GM19025 (cell line): ENCODE data around the gene PXDC1.

Experiments
- ATAC-seq: cut with Tn5 transposase; IDR thresholded peaks from one replicate; pipeline ENCODE4 v1.9.1; 2021; ENCODE audit warnings: mild to moderate bottlenecking, low read depth, moderate library complexity; ENCODE audit not compliant: unreplicated experiment

Gene PXDC1

DNA sequence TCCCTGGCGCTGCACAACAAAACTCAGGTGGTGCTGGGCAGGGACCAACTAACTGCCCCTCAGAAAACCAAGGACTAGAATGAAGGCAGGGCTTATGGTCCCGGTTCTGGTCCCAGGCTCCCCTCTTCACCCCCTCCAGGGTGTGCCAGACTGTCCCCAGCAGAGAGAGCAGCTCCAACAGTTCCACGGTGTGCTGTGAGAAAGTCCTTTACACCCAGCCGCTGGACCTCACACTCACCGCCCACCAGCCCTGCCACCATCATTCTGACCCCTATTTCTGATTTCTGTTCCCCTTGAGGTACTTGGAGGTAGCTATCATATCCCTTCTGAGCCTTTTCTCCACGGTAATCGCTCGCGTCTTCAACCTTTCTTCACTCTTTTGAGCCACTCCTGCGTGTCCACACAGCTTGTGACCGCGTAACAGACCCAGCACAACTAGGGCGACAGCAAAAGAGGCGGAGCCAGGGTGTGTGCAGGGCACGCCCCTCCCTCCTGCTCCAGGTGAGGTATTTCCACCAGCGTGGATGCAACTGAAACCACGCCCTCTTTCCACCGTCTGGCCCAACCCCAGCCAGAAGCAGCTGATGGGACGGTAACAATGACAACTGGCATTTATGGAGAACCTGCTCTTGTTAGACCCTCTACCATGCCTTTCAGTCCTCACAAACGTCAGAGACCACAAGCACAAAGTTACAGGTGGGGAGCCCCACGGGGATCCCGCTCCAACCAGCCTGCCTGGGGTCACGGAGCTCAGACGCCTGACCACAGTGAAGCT lies 2.3 kb downstream of the PXDC1 start:
- ATAC-seq, result no peak

DNA sequence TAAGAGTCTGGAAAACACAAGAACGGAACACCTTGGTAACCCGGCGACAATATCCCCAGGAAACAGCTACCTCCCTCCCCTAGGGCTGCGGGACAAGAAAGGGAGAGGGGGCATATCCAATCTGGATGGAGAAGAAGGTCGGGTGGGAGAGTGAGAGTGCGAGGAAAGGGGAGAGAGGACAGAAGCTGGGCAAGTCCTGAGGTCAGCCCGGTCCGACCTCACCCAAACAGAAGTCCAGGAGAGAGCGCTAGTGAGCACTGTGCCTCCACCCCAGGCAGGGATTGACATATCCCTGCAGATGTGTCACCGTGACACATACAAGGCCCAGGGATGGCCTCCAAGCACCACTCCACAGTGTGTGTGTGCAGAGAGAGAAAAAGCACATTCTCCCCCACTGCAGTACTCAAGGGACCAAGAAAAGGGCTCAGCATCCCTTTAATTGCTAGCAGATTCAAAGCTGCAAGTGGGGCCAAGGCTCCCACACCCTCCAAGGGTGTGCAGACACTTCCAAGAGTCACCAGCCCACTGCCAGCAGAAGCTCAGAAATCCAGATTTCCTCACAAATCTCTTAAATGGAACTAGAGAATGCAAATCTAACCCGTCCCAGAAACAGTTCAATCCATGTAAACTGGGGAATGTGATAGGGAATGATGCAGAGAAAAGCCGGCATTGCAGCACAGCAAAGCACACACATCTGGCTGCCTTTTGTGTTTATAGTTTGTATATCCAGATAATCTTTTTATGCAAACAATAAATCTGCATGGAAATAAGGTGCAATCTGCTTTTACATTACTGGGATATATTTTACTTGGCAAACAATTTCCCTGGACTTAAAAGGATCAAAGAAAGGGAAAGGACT lies 3.1 kb downstream of the PXDC1 start:
- ATAC-seq, result no peak

DNA sequence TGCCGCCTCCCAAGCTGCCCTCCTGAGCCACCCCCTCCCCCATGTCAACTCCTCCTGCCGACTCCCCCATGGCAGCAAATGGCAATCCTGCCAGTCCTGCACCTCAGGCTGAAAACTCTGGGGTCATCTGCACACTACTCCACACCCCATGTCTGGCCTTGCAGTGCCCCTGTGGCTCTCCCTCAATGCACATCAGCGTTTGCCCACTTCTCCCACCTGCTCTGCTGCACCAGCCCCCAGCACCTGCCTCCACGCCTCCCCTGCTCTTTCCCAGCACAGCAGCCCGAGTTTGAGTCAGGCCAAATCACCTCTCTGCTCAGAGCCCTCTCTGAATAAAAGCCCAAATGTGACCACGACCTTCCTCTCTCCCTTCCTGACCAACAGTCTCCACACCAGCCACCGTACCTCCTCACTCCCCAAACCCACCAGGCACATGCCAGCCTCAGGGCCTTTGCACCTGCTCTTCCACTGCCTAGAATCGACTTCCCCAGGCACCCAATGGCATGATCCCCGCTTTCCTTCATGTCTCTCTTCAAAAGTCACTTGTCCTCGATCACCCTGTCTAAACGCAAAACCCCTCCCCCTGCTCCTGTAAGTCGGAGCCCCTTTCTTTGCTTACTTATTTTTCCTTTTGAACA lies 4.3 kb downstream of the PXDC1 start:
- ATAC-seq, result no peak

DNA sequence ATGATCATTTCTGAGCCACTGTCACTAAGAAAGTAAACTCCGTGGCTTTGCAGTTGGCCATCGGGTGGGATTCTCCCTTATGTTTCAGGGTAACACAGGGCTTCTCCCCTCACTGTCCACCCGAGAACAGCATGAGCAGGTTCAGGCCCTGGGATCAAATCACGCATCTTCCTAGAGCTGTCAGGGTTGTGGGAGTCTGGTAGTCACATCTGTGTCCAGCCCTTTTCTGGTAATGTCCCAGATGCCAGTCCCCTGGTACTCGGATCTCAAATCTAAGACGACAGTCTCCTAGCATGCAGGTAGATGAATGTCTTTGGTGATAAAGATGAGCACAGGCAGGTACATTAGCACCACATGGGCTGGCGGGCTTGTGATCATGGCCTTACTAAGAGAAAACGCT lies 4.8 kb downstream of the PXDC1 start:
- no peak for ATAC-seq

DNA sequence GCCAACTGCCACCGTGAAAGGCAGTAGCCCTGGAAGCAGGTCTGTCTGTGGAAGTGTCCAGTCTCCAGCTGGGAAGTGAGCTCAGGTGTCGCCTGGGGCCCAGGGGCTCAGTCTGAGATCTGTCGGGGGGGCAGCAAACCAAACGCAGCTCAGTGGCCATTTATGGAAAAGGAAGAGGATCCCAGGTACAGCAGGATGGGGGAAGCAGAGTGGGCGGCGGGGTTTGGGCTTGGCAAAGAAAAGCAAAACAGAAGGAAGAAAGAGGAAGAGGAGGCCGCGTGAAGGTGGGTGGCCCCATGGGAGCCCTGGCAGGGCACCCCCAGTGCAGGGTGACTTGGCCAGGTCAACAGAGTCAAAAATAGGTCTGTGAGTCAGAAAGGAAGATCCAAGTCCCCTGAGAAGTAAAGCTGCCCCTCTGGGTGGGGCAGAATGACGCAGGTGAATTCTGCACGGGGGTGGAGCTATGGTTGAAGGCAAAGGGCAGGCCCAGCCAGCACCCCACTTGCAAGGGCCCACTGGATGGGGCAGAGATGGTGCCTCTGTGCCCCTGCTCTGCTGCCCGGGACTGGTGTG lies 5.3 kb downstream of the PXDC1 start:
- peak; percentile 57 for ATAC-seq

DNA sequence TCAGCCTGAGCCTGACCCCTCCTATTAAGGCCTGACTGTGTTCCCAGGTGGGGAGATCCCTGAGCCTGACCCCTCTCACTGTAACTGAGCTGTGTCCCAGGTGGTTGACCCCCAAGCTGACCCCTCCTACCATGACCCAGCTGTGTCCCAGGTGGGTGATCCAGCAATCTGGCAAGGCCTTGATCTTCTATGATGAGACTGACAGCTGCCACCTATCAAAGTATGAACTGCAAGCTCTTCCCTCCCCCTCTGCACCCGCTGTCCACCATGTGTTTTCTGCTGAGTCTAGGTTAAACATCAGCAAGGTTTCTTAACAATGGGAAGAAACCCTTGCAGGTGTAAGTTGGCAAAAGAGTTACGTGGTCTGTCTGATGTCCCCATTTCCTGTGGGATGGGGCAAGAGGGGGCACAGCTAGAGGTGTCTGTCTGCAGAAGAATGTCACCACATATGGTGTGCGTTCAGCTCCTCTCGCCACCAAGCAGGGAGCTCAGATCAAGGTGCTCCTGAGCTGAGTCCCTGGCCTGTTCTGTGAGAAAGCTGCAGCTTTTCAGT lies 5.9 kb downstream of the PXDC1 start:
- no peak for ATAC-seq

DNA sequence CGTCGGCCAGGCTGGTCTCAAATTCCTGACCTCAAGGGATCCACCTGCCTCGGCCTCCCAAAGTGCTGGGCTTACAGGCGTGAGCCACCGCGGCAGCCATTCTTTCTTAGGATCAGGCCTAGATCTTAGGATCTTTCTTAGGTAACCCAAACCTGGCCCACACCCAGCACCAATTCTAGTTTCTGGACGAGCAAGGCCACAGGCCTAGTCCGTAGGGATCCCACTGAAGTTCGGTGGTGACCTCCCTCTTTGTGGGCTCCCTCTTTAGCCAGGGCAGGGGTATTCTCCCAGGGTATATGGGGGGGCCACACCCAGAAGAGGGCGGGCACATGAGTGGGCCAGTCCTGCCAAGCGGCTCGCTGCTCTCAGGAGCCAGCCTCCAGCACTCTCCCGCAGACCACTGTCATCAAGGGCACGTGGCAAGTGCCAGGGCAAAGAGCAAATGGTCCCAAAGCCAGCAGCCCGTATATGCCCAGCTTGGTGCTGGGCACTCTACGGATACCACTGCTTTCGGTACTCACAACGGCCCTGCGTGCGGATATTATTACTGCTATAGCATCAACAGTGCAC lies 6.5 kb downstream of the PXDC1 start:
- ATAC-seq, result no peak

DNA sequence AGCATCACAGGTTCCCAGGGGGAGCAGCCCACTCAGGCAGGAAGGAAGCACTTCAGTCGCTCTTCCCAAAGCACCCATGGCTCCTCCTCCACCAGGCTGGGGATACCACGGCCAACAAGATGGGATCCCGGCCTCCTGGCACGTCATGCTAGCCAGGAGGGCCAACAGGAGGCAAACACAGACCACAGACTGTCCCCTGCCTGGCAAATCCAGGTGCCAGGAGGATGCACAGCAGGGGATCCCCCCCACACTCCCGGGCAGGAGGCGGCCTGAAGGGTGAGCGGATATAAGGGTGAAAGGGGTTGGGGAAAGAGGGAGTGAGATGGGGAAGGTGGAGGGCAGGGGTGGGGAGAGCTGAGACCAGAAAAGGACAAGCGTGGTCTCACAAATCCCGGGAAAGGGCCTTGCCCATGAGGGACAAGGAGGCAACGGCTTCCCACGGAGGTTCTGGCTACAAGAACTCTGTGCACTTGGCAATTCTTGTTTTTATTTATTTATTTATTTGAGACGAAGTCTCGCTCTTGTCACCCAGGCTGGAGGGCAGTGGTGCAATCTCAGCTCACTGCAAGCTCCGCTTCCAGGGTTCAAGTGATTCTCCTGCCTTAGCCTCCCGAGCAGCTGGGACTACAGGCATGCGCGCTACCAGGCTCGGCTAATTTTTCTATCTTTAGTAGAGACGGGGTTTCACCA lies 7.2 kb downstream of the PXDC1 start:
- ATAC-seq, result no peak

DNA sequence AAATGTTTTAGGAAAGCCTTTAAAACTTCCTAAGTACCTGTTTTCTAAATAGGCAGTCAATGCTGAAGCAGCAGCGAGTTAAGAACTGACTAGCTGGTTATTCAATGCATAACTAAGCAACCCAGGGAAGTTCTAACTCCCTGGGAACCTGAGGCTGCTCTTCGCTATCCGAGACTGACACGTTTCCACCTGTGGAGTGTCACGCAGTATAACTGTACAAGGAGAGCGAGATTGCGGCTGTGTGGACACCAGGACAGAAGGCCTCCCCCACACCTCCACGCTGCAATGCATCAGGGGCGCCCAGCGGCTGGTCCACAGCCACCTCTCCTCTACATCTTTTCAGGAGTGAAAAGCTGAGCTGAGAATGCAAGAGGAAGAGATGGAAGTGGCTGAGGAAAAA lies 8.0 kb downstream of the PXDC1 start:
- no peak for ATAC-seq

DNA sequence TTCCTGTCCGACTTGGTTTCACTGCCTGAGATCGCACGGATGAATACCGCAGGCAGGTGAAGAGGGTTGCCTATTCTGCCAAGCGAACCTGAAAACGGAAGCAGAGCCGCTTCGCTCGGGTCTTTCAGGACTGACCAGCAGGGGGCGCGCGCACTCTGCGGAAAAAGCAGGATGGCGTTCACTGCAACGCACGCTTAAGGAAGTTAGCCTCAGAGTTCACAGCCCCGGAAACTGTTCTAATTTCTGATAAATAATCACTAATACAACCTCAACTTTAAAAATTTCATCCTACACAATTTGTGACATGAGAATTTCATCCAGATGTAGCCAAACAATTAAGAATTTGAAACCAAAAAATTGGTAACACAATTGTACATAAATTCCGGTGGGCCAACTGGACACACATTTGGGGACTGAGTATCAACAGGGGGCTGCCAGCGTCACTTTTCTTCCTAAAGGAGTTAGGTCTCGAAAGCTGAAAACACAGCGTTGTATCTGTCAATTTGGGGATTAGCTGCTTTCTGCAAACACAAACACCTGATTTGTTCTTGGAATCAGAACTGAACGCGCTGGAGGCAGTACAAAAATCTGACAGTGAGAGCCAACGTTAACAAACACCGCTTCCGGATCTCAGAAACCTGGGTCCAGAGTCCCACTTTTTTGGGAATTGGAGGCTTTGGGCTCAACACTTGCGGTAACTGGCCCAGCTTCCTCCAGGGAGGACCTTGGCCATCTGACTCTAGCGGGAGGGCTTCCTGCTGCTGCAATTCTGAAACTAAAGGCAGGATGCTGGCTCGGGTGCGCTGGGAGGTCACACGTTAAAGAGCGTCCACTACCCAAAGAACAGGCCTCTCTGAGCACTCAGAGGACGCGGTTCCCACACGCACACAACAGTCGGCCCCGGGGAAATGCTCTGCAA lies 8.8 kb downstream of the PXDC1 start:
- ATAC-seq, result peak; percentile 44

DNA sequence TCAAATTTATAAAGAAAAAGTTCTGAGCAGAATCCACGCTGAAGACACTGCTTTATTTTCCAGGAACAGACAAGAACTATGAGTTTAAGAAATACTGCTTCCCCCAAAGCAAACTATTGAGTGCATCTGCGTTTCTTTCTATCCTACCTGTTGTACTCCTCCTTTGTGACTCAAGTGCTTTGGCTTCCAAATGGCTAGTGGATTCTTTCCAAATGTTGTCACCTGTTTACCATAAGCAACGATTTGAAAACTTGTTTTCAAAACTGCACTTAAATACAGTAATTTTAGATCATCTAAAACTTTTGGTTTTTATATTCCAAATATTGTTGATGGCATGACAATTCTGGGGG lies 9.5 kb downstream of the PXDC1 start:
- no peak for ATAC-seq

DNA sequence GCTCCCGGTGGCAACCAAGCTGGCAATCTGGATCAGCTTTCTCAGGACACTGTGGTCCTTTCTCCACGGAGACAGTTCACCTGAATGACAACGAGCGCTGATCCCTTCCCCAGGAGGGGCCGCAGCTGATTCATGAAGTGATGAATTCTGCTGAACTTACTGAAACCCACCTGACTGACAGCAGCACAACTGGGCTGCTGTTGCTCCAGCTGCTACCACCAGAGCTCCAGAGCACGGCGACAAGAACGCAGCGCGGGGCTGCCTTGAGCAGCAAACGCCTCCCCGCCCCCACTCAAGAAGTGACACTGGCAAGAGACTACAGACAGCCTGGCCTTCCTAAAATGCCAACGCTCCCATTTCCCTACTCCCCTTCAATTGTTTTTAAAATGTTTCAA lies 10.0 kb downstream of the PXDC1 start:
- ATAC-seq, result no peak

DNA sequence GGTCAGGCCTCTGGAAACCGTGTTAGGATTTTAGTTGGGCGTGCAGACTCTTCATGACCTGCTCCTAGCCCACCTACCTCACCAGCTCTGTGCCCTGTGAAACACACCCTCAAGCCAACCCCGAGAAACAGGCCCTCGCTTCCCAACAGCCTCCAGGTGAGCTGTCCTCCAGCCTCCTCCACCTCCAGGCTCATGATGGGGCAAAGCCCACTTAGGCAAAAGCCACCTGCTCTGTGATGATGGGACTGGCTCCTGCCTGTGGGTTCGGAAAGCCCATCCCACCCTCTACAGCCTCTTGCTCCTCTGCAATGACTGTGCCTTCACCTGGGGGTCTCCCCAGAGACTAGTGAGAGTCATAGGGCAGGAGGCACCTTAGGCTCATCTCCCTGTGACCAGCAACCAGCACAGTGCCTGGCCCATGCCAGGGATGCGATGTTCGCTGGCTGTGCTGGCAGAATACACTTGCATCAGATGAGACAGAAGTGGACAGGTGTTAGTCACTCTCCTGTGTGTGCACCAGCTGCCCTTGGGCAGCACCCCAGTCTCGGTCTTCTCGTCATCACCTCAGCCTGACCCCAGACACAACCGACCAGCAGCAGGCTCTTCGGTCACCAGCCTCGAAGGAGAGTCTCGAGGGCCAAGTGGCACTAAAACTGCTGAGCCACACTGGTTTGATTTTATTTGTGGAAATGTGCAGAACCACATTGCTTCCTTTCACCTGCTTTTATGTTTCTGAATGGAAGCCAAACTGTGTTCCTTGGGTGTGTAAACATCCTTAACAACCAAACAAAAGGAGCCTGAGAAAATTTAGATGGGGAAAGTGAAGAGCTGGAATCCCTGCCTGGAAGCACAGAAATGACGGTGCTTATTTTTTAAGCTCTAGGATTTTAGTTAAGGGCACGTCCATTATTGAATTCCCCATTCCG lies 10.7 kb downstream of the PXDC1 start:
- ATAC-seq, result no peak

DNA sequence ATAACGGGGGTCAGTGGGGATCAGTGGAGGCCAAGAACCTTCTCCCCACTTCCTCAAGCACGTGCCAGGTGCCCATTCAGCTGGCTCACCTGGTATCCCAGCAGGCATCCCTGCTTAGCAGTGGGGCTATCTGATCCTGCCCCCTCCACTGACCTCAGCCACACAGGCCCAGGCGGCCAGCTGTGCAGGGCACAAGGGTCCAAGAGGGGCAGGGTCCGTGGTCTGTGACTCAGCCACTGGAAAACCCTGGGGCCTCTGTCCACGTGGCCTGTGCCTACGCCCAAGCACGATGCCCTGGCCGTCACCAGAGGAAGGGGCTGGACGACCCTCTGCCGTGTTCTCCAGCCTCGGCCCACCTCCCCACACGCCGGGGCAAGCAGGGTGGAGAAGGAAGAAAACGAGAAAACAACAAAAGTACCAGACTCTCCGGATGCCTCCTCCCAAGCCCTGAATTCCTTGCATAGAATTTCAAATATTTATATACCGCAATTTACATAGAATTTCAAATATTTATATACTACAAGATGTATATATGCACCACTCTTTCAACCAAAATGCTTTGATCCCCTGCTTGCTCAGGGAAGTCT lies 12.1 kb downstream of the PXDC1 start:
- no peak for ATAC-seq

DNA sequence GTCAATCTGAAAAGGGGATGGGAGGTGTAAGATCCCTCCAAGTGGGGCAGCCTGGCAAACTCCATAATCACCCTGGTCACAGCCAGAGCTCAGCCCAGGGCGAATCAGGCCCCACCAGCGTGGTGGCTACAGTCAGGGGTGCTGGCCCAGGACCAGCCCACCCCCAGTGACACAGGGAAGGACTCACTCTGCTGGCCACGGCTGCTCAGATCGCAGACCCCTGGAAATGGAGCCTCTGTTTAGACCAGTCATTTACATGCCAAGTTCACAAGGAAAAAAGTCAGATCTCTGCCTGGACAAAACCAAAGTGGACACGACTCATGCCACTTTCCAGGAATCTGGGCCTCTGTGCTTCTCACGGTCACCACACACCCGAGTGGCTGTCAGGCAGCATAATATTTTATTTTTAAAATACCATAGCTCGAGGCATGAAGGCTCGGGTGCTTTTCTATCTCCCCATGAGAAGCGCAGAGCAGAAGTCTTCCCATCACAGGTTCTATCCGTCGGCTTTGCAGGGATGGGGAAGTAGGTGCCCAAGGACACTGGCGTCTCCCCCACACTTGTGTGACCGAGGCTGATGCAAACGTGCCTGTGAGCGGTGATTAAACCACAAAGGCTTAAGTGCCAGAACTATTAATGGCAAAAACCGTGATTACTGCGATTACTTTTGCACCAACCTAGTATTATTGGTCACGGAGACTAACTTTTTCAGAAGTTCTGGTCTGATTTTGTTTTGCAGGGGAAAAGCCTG lies 13.0 kb downstream of the PXDC1 start:
- no peak for ATAC-seq

DNA sequence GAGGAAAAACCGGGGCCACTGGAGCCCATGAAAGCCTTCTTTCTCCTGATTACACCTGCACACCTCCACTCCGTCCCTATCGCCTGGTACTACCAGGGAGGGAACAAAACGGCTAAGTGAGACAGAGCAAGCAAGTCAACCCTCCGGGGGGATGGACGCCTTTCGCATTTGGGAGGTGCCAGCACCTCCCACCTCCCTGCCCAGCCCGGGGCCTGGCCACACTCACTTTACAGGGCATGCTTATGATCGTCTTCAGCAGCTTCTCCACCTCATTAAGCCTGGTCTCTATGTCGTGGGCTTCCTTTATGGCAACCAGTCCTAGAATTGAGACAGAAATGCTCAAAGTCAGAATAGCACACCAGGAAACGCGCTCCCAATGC lies 13.7 kb downstream of the PXDC1 start:
- ATAC-seq, result no peak
